HEK293 (cell line): ENCODE data around the gene CXCL6.

Source experiments
- CTCF ChIA-PET: fragments of 350-600 bp; formaldehyde crosslinking; extraction: SDS; loops from one replicate; lab custom pipeline; 2021; ENCODE audit warnings: antibody characterized with exemption; lab: Yijun Ruan, JAX
- POLR2A ChIA-PET: fragments of 300-600 bp; formaldehyde crosslinking; extraction: SDS; loops from one replicate; lab custom pipeline; 2020; ENCODE audit warnings: antibody characterized with exemption, inconsistent platforms; lab: Yijun Ruan, JAX
- H3K27ac ChIP-seq: fragments of 200-500 bp; sonication (Bioruptor generic); 2 replicates; pipeline ENCODE4 v1.5.1; 2014; ENCODE audit warnings: low read depth, low read length, control low read depth, inconsistent platforms; ENCODE audit errors: extremely low read depth
- H3K36me3 ChIP-seq, 2 experiments: fragments of 200-500 bp in 1 of 2; sonication (Bioruptor generic) in 1 of 2; 1 replicate in 1 of 2; 2 replicates in 1 of 2; pipeline ENCODE4 v1.5.1; 2014 to 2017; ENCODE audit warnings: inconsistent platforms in 2 of 2, low read length in 2 of 2; ENCODE audit not compliant: control insufficient read depth in 2 of 2, insufficient read depth in 1 of 2
- H3K4me1 ChIP-seq: fragments of 200-500 bp; sonication (Bioruptor generic); 2 replicates; pipeline ENCODE4 v1.5.1; 2014; ENCODE audit warnings: mild to moderate bottlenecking, low read length, inconsistent platforms; ENCODE audit not compliant: control insufficient read depth, insufficient read depth
- H3K4me3 ChIP-seq: 2 replicates; pipeline ENCODE4 v1.5.1; 2011; ENCODE audit warnings: low read depth, mild to moderate bottlenecking, control low read depth, low read length, moderate library complexity
- H3K9me3 ChIP-seq: fragments of 200-500 bp; sonication (Bioruptor generic); 2 replicates; pipeline ENCODE4 v1.5.1; 2014; ENCODE audit warnings: low read depth, low read length, inconsistent platforms; ENCODE audit not compliant: control insufficient read depth, insufficient read depth
- KLF9 ChIP-seq: fragments of 450-650 bp; formaldehyde crosslinking; IDR thresholded peaks from 2 replicates; pipeline ENCODE4 v1.5.1; 2016; ENCODE audit warnings: missing biosample characterization, missing genetic modification characterization, low read depth
- ZNF112 ChIP-seq: fragments of 450-650 bp; formaldehyde crosslinking; IDR thresholded peaks from 2 replicates; pipeline ENCODE4 v1.5.0; 2017; ENCODE audit warnings: missing biosample characterization, missing genetic modification characterization
- ZNF2 ChIP-seq: fragments of 450-650 bp; formaldehyde crosslinking; IDR thresholded peaks from 2 replicates; pipeline ENCODE4 v1.5.1; 2016; ENCODE audit warnings: missing biosample characterization, missing genetic modification characterization
- ZNF211 ChIP-seq: fragments of 450-650 bp; formaldehyde crosslinking; IDR thresholded peaks from 2 replicates; pipeline ENCODE4 v1.5.1; 2016; ENCODE audit warnings: low read depth, missing biosample characterization, missing genetic modification characterization
- ZNF221 ChIP-seq: fragments of 450-650 bp; formaldehyde crosslinking; IDR thresholded peaks from 2 replicates; pipeline ENCODE4 v1.5.1; 2017; ENCODE audit warnings: missing biosample characterization, missing genetic modification characterization, borderline replicate concordance
- ZNF350 ChIP-seq: fragments of 450-650 bp; formaldehyde crosslinking; IDR thresholded peaks from 2 replicates; pipeline ENCODE4 v1.5.0; 2017; ENCODE audit warnings: missing biosample characterization, mild to moderate bottlenecking, missing genetic modification characterization
- ZNF48 ChIP-seq: fragments of 450-650 bp; formaldehyde crosslinking; IDR thresholded peaks from 2 replicates; pipeline ENCODE4 v1.5.1; 2016; ENCODE audit warnings: missing biosample characterization, missing genetic modification characterization
- ZNF521 ChIP-seq: fragments of 450-650 bp; formaldehyde crosslinking; IDR thresholded peaks from 2 replicates; pipeline ENCODE4 v1.5.1; 2017; ENCODE audit warnings: missing biosample characterization, mild to moderate bottlenecking, missing genetic modification characterization
- ZNF548 ChIP-seq: fragments of 450-650 bp; formaldehyde crosslinking; IDR thresholded peaks from 2 replicates; pipeline ENCODE4 v1.5.1; 2016; ENCODE audit warnings: missing biosample characterization, missing genetic modification characterization
- ZNF571 ChIP-seq: fragments of 450-650 bp; formaldehyde crosslinking; IDR thresholded peaks from 2 replicates; pipeline ENCODE4 v1.5.0; 2017; ENCODE audit warnings: missing biosample characterization, missing genetic modification characterization
- ZNF670 ChIP-seq: fragments of 450-650 bp; formaldehyde crosslinking; IDR thresholded peaks from 2 replicates; pipeline ENCODE4 v1.5.1; 2016; ENCODE audit warnings: missing biosample characterization, missing genetic modification characterization, low read depth
- ZNF707 ChIP-seq: fragments of 450-650 bp; formaldehyde crosslinking; IDR thresholded peaks from 2 replicates; pipeline ENCODE4 v1.5.1; 2016; ENCODE audit warnings: missing biosample characterization, missing genetic modification characterization
- TF ChIP-seq, protein P1 (sequence below): fragments of 450-650 bp; formaldehyde crosslinking; IDR thresholded peaks from 2 replicates; pipeline ENCODE4 v1.5.1; 2016; ENCODE audit warnings: missing biosample characterization, missing genetic modification characterization
- TF ChIP-seq, protein P2 (sequence below): fragments of 450-650 bp; formaldehyde crosslinking; optimal IDR thresholded peaks from 2 replicates; pipeline ENCODE3; 2016; ENCODE audit warnings: missing biosample characterization, mild to moderate bottlenecking, missing genetic modification characterization
- TF ChIP-seq, protein P3 (sequence below): fragments of 450-650 bp; formaldehyde crosslinking; IDR thresholded peaks from 2 replicates; pipeline ENCODE4 v1.5.1; 2016; ENCODE audit warnings: missing biosample characterization, missing genetic modification characterization
- TF ChIP-seq, protein P4 (sequence below): fragments of 450-650 bp; formaldehyde crosslinking; IDR thresholded peaks from 2 replicates; pipeline ENCODE4 v1.5.1; 2016; ENCODE audit warnings: missing biosample characterization, missing genetic modification characterization
- TF ChIP-seq, protein P5 (sequence below): fragments of 450-650 bp; formaldehyde crosslinking; IDR thresholded peaks from 2 replicates; pipeline ENCODE4 v1.5.0; 2017; ENCODE audit warnings: missing biosample characterization, missing genetic modification characterization, borderline replicate concordance

CXCL6 gene

DNA sequence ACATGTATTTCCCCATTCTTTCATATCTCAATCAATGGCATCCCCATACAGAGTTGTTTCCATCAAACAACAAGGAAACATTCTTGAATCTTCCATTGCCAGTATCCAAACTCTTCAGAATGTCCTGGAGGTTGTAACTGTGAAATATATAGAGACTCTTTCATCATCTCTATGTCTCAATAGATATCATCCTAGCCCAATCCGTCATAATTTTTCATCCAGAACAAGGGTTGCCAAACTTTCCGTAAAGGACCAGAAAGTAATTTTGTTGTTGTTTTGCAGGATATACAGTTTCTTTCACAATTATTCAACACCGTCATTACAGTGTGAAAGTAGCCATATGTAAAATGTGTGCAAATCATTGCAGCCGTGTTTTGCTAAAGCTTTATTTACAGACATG, 15.2 kb upstream of the CXCL6 start:
- H3K36me3 ChIP-seq = no peaks in the 10 kb centered on the region
- no peaks in the 10 kb centered on the region for H3K4me1 ChIP-seq
- no peak overlapping the region for H3K4me3 ChIP-seq
- ChIA-PET POLR2A (no interaction called here), CTCF (no interaction called here)
- no peak overlapping the region for H3K27ac ChIP-seq
- no peaks in the 10 kb centered on the region for H3K9me3 ChIP-seq
- TF ChIP-seq ZNF211 (tag by site-specific recombination) = no peak
- no peak for TF ChIP-seq ZNF48 (tag by site-specific recombination)
- TF ChIP-seq ZNF2 (tag by site-specific recombination) = no peak
- no peak for TF ChIP-seq ZNF521
- TF ChIP-seq, protein P1, sequence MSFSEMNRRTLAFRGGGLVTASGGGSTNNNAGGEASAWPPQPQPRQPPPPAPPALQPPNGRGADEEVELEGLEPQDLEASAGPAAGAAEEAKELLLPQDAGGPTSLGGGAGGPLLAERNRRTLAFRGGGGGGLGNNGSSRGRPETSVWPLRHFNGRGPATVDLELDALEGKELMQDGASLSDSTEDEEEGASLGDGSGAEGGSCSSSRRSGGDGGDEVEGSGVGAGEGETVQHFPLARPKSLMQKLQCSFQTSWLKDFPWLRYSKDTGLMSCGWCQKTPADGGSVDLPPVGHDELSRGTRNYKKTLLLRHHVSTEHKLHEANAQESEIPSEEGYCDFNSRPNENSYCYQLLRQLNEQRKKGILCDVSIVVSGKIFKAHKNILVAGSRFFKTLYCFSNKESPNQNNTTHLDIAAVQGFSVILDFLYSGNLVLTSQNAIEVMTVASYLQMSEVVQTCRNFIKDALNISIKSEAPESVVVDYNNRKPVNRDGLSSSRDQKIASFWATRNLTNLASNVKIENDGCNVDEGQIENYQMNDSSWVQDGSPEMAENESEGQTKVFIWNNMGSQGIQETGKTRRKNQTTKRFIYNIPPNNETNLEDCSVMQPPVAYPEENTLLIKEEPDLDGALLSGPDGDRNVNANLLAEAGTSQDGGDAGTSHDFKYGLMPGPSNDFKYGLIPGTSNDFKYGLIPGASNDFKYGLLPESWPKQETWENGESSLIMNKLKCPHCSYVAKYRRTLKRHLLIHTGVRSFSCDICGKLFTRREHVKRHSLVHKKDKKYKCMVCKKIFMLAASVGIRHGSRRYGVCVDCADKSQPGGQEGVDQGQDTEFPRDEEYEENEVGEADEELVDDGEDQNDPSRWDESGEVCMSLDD (tag by site-specific recombination) = no peak
- no peak for TF ChIP-seq ZNF221
- no peak for TF ChIP-seq ZNF670
- TF ChIP-seq ZNF707 (tag by site-specific recombination) = no peak
- TF ChIP-seq ZNF571 (tag by site-specific recombination) = no peak
- no peak for TF ChIP-seq ZNF350 (tag by site-specific recombination)
- no peak for TF ChIP-seq KLF9 (tag by site-specific recombination)
- TF ChIP-seq, protein P2, sequence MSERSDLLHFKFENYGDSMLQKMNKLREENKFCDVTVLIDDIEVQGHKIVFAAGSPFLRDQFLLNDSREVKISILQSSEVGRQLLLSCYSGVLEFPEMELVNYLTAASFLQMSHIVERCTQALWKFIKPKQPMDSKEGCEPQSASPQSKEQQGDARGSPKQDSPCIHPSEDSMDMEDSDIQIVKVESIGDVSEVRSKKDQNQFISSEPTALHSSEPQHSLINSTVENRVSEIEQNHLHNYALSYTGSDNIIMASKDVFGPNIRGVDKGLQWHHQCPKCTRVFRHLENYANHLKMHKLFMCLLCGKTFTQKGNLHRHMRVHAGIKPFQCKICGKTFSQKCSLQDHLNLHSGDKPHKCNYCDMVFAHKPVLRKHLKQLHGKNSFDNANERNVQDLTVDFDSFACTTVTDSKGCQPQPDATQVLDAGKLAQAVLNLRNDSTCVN (tag by site-specific recombination) = no peak
- TF ChIP-seq ZNF112 (tag by site-specific recombination) = no peak
- TF ChIP-seq, protein P3, sequence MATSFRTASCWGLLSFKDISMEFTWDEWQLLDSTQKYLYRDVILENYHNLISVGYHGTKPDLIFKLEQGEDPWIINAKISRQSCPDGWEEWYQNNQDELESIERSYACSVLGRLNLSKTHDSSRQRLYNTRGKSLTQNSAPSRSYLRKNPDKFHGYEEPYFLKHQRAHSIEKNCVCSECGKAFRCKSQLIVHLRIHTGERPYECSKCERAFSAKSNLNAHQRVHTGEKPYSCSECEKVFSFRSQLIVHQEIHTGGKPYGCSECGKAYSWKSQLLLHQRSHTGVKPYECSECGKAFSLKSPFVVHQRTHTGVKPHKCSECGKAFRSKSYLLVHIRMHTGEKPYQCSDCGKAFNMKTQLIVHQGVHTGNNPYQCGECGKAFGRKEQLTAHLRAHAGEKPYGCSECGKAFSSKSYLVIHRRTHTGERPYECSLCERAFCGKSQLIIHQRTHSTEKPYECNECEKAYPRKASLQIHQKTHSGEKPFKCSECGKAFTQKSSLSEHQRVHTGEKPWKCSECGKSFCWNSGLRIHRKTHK (tag by site-specific recombination) = no peak
- TF ChIP-seq, protein P4, sequence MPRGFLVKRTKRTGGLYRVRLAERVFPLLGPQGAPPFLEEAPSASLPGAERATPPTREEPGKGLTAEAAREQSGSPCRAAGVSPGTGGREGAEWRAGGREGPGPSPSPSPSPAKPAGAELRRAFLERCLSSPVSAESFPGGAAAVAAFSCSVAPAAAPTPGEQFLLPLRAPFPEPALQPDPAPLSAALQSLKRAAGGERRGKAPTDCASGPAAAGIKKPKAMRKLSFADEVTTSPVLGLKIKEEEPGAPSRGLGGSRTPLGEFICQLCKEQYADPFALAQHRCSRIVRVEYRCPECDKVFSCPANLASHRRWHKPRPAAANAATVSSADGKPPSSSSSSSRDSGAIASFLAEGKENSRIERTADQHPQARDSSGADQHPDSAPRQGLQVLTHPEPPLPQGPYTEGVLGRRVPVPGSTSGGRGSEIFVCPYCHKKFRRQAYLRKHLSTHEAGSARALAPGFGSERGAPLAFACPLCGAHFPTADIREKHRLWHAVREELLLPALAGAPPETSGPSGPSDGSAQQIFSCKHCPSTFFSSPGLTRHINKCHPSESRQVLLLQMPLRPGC (tag by site-specific recombination) = no peak
- TF ChIP-seq ZNF548 (tag by site-specific recombination) = no peak
- TF ChIP-seq, protein P5, sequence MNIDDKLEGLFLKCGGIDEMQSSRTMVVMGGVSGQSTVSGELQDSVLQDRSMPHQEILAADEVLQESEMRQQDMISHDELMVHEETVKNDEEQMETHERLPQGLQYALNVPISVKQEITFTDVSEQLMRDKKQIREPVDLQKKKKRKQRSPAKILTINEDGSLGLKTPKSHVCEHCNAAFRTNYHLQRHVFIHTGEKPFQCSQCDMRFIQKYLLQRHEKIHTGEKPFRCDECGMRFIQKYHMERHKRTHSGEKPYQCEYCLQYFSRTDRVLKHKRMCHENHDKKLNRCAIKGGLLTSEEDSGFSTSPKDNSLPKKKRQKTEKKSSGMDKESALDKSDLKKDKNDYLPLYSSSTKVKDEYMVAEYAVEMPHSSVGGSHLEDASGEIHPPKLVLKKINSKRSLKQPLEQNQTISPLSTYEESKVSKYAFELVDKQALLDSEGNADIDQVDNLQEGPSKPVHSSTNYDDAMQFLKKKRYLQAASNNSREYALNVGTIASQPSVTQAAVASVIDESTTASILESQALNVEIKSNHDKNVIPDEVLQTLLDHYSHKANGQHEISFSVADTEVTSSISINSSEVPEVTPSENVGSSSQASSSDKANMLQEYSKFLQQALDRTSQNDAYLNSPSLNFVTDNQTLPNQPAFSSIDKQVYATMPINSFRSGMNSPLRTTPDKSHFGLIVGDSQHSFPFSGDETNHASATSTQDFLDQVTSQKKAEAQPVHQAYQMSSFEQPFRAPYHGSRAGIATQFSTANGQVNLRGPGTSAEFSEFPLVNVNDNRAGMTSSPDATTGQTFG (tag by site-specific recombination) = no peak
